Measurements from ENCODE around the gene PPM1N. TPM values are rescaled to one million over a fixed set of nuclear protein-coding genes. Genes with fewer than 3 reads are reported as not detected.
A peak's percentile ranks its signal among the peaks of the same experiment; 100 is the strongest.

Gene PPM1N
- polyA plus RNA-seq, 3 donors: 1.3 to 4.3 (median 2.7) TPM

DNA sequence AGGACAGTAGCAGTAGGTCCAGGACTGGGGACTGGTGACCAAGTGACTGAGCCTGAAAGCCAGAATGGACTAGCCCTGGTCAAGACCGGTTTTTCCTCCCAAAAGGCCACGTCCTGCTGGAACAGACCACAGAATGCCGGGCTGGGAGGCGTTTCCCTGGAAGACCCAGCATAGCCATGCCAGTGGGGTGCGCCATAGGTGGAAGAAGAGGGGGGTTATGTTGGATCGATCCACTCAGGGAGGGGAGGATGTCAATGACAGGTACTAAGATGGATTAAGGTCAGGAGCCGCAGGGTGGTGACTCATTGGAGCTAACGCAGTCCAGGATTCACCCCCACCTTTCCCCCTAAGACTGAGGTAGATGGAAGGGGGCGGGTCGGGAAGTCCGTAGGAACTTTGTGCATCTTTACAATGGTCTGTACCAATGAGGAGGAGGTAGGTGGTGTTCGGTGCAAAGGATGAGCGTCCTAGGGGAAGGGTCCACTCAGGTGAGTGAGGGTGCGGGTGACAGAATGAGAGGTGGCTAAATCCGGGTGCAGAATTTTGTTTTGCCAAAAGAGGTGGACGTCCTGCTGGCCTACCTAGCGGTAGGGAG is 30.0 kb downstream of the PPM1N start:
- H3K27me3 Mint-ChIP-seq (ENCODE audit: low read depth in 3 of 3): peaks cover 24 to 37% (median 29%) of the 10 kb centered on the region in 3 donors
- Histone ChIP-seq H3K79me2 (ENCODE audit: insufficient read depth, low read length) (peaks cover 12% of the 10 kb centered on the region), H3K4me1 (ENCODE audit: control insufficient read depth in 1 of 2, insufficient read depth in 2 of 2, low read length in 2 of 2) (peaks cover 45 to 54% of the 10 kb centered on the region in 2 donors), H3K36me3 (replicated peaks in 1 of 2; ENCODE audit: control insufficient read depth in 1 of 2, insufficient read depth in 2 of 2, low read length in 2 of 2) (peaks cover 42 to 45% of the 10 kb centered on the region in 2 donors), H3K27ac (ENCODE audit: low read depth in 1 of 2, low read length in 2 of 2) (no peak overlapping the region), H3K9ac (ENCODE audit: insufficient read depth, low read length, poor library complexity, severe bottlenecking) (no peak overlapping the region), H3K4me2 (replicated peaks; ENCODE audit: extremely low read depth, low read length, poor library complexity, severe bottlenecking) (no peak overlapping the region), H3K4me3 (replicated peaks in 1 of 3; ENCODE audit: low read depth in 2 of 3, low read length in 3 of 3) (no peak overlapping the region), H4K20me1 (ENCODE audit: insufficient read depth, low read length) (peaks cover 69% of the 10 kb centered on the region), H3K27me3 (ENCODE audit: control insufficient read depth in 2 of 2, insufficient read depth in 2 of 2, low read length in 2 of 2) (peaks cover 0 to 16% of the 10 kb centered on the region in 2 donors), H3K9me3 (replicated peaks in 1 of 2; ENCODE audit: control insufficient read depth in 1 of 2, insufficient read depth in 1 of 2, low read length in 2 of 2) (peaks cover 16 to 17% of the 10 kb centered on the region in 2 donors), H2AFZ (ENCODE audit: insufficient read depth, low read depth, low read length, poor library complexity, severe bottlenecking) (no peak overlapping the region)
- no peak overlapping the region for H3K27ac Mint-ChIP-seq
- peaks cover 44% of the 10 kb centered on the region for H3K4me1 Mint-ChIP-seq
- WGBS (ENCODE audit: insufficient coverage): 73% methylated on average over 8 of the region's 17 CpGs
- TF ChIP-seq, protein P1, sequence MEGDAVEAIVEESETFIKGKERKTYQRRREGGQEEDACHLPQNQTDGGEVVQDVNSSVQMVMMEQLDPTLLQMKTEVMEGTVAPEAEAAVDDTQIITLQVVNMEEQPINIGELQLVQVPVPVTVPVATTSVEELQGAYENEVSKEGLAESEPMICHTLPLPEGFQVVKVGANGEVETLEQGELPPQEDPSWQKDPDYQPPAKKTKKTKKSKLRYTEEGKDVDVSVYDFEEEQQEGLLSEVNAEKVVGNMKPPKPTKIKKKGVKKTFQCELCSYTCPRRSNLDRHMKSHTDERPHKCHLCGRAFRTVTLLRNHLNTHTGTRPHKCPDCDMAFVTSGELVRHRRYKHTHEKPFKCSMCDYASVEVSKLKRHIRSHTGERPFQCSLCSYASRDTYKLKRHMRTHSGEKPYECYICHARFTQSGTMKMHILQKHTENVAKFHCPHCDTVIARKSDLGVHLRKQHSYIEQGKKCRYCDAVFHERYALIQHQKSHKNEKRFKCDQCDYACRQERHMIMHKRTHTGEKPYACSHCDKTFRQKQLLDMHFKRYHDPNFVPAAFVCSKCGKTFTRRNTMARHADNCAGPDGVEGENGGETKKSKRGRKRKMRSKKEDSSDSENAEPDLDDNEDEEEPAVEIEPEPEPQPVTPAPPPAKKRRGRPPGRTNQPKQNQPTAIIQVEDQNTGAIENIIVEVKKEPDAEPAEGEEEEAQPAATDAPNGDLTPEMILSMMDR (IDR thresholded peaks at IDR 0.05): no peak
- H3K9me3 Mint-ChIP-seq: peaks cover 6 to 33% (median 19%) of the 10 kb centered on the region in 7 donors
- H3K36me3 Mint-ChIP-seq: peaks cover 49 to 56% of the 10 kb centered on the region in 2 donors
- no peak for DNase-seq
- H3K4me3 Mint-ChIP-seq: peak overlapping the region in 1 of 2 donors; percentile 83
- intact Hi-C loops (cut with micrococcal nuclease): loop anchor here (5.0 to 10.0 kb wide), 3 partner anchors 36 to 117 kb away; partner anchors contain the start of gene OPA3 (in 1 of the 2)

DNA sequence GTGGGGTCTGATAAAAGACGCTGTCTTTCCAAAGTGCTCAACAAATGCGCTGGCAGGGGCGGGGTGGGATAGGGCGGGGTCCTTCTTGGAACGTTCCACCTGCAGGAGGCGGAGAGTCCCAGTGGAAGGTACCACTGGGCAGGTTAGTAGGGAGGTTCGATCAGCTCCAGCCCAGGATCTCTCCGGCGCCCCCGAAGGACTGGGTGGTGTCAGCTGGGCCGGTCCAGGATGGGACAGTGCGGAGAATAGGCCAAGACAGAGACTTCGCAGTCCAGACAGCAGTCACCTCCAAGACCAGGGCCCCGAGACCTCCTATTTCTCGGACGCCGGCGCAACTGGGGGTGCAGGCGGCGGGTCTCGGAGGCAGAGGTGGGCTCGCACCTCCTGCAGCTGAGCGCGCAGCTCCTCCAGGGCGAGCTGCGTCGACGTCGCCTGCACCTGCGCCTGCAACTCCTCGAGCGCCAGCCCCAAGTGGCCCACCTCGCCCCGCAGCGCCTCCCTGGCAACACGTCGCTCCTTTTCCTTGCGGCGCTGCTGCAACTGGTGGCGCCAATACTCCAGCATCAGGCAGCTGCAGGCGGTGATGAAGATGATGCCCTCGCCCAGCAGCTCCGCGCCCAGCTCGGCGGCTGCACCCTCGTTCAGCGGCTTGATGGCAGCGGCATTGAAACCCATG is 30.6 kb downstream of the PPM1N start:
- H3K27me3 Mint-ChIP-seq (ENCODE audit: low read depth in 3 of 3): peaks cover 24 to 37% (median 29%) of the 10 kb centered on the region in 3 donors
- intact Hi-C loops (cut with micrococcal nuclease): loop anchor here (5.0 to 10.0 kb wide), 3 partner anchors 37 to 116 kb away; partner anchors contain the start of gene OPA3 (in 1 of the 2)
- peak overlapping the region in 1 of 7 donors; percentile 46 for H3K27ac Mint-ChIP-seq
- Histone ChIP-seq H2AFZ (ENCODE audit: insufficient read depth, low read depth, low read length, poor library complexity, severe bottlenecking) (no peak overlapping the region), H3K79me2 (ENCODE audit: insufficient read depth, low read length) (peaks cover 12% of the 10 kb centered on the region), H3K27me3 (ENCODE audit: control insufficient read depth in 2 of 2, insufficient read depth in 2 of 2, low read length in 2 of 2) (peaks cover 0 to 16% of the 10 kb centered on the region in 2 donors), H3K4me1 (ENCODE audit: control insufficient read depth in 1 of 2, insufficient read depth in 2 of 2, low read length in 2 of 2) (peaks cover 39 to 48% of the 10 kb centered on the region in 2 donors), H3K9ac (ENCODE audit: insufficient read depth, low read length, poor library complexity, severe bottlenecking) (no peak overlapping the region), H3K4me2 (replicated peaks; ENCODE audit: extremely low read depth, low read length, poor library complexity, severe bottlenecking) (no peak overlapping the region), H3K27ac (ENCODE audit: low read depth in 1 of 2, low read length in 2 of 2) (no peak overlapping the region), H3K9me3 (replicated peaks in 1 of 2; ENCODE audit: control insufficient read depth in 1 of 2, insufficient read depth in 1 of 2, low read length in 2 of 2) (peaks cover 16 to 17% of the 10 kb centered on the region in 2 donors), H3K4me3 (replicated peaks in 1 of 3; ENCODE audit: low read depth in 2 of 3, low read length in 3 of 3) (no peak overlapping the region), H4K20me1 (ENCODE audit: insufficient read depth, low read length) (peaks cover 62% of the 10 kb centered on the region), H3K36me3 (replicated peaks in 1 of 2; ENCODE audit: control insufficient read depth in 1 of 2, insufficient read depth in 2 of 2, low read length in 2 of 2) (peaks cover 41 to 43% of the 10 kb centered on the region in 2 donors)
- DNase-seq: no peak
- peaks cover 42 to 49% of the 10 kb centered on the region in 2 donors for H3K36me3 Mint-ChIP-seq
- H3K4me3 Mint-ChIP-seq: peak overlapping the region in 1 of 2 donors; percentile 83
- H3K9me3 Mint-ChIP-seq: peaks cover 6 to 33% (median 19%) of the 10 kb centered on the region in 7 donors
- WGBS (ENCODE audit: insufficient coverage): 7% methylated on average over 48 of the region's 49 CpGs
- TF ChIP-seq, protein P1 (IDR thresholded peaks at IDR 0.05): no peak
- peaks cover 37% of the 10 kb centered on the region for H3K4me1 Mint-ChIP-seq

Measured in CD14-positive monocyte (primary cell).